PC-3 (cell line): ENCODE results near the gene NUP50. TPM values are rescaled to one million over a fixed set of nuclear protein-coding genes. Genes with fewer than 3 reads are reported as not detected.

Source experiments
- ATAC-seq: fragments of 200-7000 bp; cut with Tn5 transposase; 2 replicates; pipeline ENCODE4 v1.9.1; 2020; ENCODE audit warnings: mild to moderate bottlenecking, moderate library complexity
- BruUV-seq: library from RNA; stranded (reverse); fragments of 400-500 nt; replicated peaks from 2 replicates; lab custom pipeline; 2021; lab: Mats Ljungman, UMichigan
- CTCF ChIA-PET: fragments of 300-600 bp; sonication (Branson Sonifier 250); formaldehyde crosslinking; loops from one replicate; lab custom pipeline; 2022; ENCODE audit warnings: antibody characterized with exemption; lab: Charles Lee
- POLR2A ChIA-PET: fragments of 300-600 bp; sonication (Branson Sonifier 250); formaldehyde crosslinking; loops from one replicate; lab custom pipeline; 2022; ENCODE audit warnings: antibody characterized with exemption; ENCODE audit not compliant: unreplicated experiment; lab: Charles Lee
- DNase-seq: peaks from one replicate; pipeline ENCODE4 v3.0.0-alpha.2; 2015
- H2AFZ ChIP-seq: fragments of 300-600 bp; sonication (generic); 2 replicates; pipeline ENCODE4 v1.6.0; 2016; ENCODE audit warnings: antibody characterized with exemption, low read length
- H3F3A ChIP-seq: fragments of 300-600 bp; sonication (generic); one replicate; pipeline ENCODE4 v1.6.0; 2017; ENCODE audit warnings: antibody characterized with exemption, low read length, control low read depth, mild to moderate bottlenecking; ENCODE audit not compliant: unreplicated experiment
- H3K27ac ChIP-seq: fragments of 300-600 bp; sonication (generic); 2 replicates; pipeline ENCODE4 v1.5.1; 2016; ENCODE audit warnings: mild to moderate bottlenecking, low read length
- H3K27me3 ChIP-seq: fragments of 300-600 bp; sonication (generic); 2 replicates; pipeline ENCODE4 v1.6.1; 2016; ENCODE audit warnings: low read length, mixed read lengths
- H3K36me3 ChIP-seq: fragments of 300-600 bp; sonication (generic); 2 replicates; pipeline ENCODE4 v1.6.1; 2016; ENCODE audit warnings: low read depth, mixed run types, low read length, mixed read lengths
- H3K4me1 ChIP-seq: fragments of 300-600 bp; sonication (generic); 2 replicates; pipeline ENCODE4 v1.5.1; 2016; ENCODE audit warnings: low read length; ENCODE audit not compliant: insufficient read depth
- H3K4me2 ChIP-seq: fragments of 300-600 bp; sonication (generic); 2 replicates; pipeline ENCODE4 v1.6.0; 2016; ENCODE audit warnings: low read length
- H3K4me3 ChIP-seq: fragments of 300-600 bp; sonication (generic); 2 replicates; pipeline ENCODE4 v1.5.1; 2016; ENCODE audit warnings: mild to moderate bottlenecking, low read length, mixed read lengths
- H3K79me2 ChIP-seq: fragments of 300-600 bp; sonication (generic); 2 replicates; pipeline ENCODE4 v1.6.1; 2017; ENCODE audit warnings: low read length, mixed read lengths
- H3K9ac ChIP-seq: fragments of 300-600 bp; sonication (generic); 2 replicates; pipeline ENCODE4 v1.6.0; 2016; ENCODE audit warnings: mild to moderate bottlenecking, low read length
- H3K9me2 ChIP-seq: fragments of 300-600 bp; sonication (generic); replicated peaks from 2 replicates; pipeline ENCODE4 v1.6.1; 2016; ENCODE audit warnings: mixed run types, low read length, mixed read lengths
- H3K9me3 ChIP-seq: fragments of 300-600 bp; sonication (generic); 2 replicates; pipeline ENCODE4 v1.6.1; 2016; ENCODE audit warnings: low read length, mixed read lengths
- H4K20me1 ChIP-seq: fragments of 300-600 bp; sonication (generic); 2 replicates; pipeline ENCODE4 v1.6.1; 2016; ENCODE audit warnings: low read length, mixed read lengths
- CTCF ChIP-seq: fragments of 300-600 bp; sonication (generic); conservative IDR thresholded peaks from 2 replicates; pipeline ENCODE4 v1.5.1; 2017; ENCODE audit warnings: antibody characterized with exemption, low read depth, mild to moderate bottlenecking, low read length
- EZH2 ChIP-seq: fragments of 300-600 bp; sonication (generic); IDR thresholded peaks from one replicate; pipeline ENCODE4 v1.6.1; 2017; ENCODE audit warnings: antibody characterized with exemption, mild to moderate bottlenecking, low read length; ENCODE audit not compliant: unreplicated experiment
- EZH2phosphoT487 ChIP-seq: fragments of 300-600 bp; sonication (generic); IDR thresholded peaks from 2 replicates; pipeline ENCODE4 v1.6.1; 2018; ENCODE audit warnings: mild to moderate bottlenecking, antibody characterized with exemption, low read length, borderline replicate concordance
- intact Hi-C: fragments of 100-400 bp; cut with micrococcal nuclease; formaldehyde crosslinking; loops from 2 replicates; pipeline ENCODE4 v1.9.0; 2023
- total RNA-seq: library from RNA; depleted of rRNA; stranded (reverse); fragments of >200 nt; gene quantifications from 2 replicates; pipeline ENCODE4 v1.2.3, GENCODE V29; 2014

The NUP50 gene
- total RNA-seq, 1 experiment from 2014 or later, result 69.9 TPM

DNA sequence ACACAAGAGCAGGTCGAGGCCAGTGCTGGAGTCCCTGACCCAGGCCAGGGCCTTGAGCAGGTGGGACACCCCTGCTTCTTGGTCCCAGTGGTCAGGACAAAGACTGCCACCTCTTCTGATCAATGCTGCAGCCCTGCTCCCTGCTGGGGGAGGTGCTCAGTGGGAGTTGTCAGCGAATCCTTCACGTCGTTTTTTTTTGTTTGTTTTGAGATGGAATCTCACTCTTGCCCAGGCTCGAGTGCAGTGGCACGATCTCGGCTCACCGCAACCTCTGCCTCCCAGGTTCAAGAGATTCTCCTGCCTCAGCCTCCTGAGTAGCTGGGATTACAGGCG is 34.7 kb downstream of the NUP50 start:
- H3F3A ChIP-seq, result peaks cover 3% of the 10 kb centered on the region
- ATAC-seq, result no peak
- H3K4me1 ChIP-seq, result peaks cover 25% of the 10 kb centered on the region
- H3K9me3 ChIP-seq, result no peaks in the 10 kb centered on the region
- DNase-seq, result no peak
- H3K4me3 ChIP-seq, result no peak overlapping the region
- no peaks in the 10 kb centered on the region for H3K79me2 ChIP-seq
- no peak overlapping the region for H2AFZ ChIP-seq
- no peak overlapping the region for H3K9ac ChIP-seq
- no peak overlapping the region for H3K4me2 ChIP-seq
- BruUV-seq, result no TSS peak
- no peaks in the 10 kb centered on the region for H3K36me3 ChIP-seq
- ChIA-PET POLR2A (no interaction called here), CTCF (no interaction called here)
- TF ChIP-seq EZH2 (no peak), EZH2phosphoT487 (no peak), CTCF (no peak)
- no peak overlapping the region for H3K27ac ChIP-seq
- H3K9me2 ChIP-seq, result no peaks in the 10 kb centered on the region
- no peaks in the 10 kb centered on the region for H3K27me3 ChIP-seq
- no peaks in the 10 kb centered on the region for H4K20me1 ChIP-seq
- intact Hi-C loops, result no loop called here

GRCh38 chr22:45199723-45200122 is 36.0 kb downstream of the NUP50 start:
- peaks cover 25% of the 10 kb centered on the region for H3K4me1 ChIP-seq
- H3K9ac ChIP-seq, result no peak overlapping the region
- TF ChIP-seq EZH2 (no peak), CTCF (no peak), EZH2phosphoT487 (no peak)
- ATAC-seq (no peak), DNase-seq (no peak)
- no peaks in the 10 kb centered on the region for H3K79me2 ChIP-seq
- intact Hi-C loops, result loop anchor here (5.0 kb wide), 1 partner anchor 48 kb away; no protein-coding TSS in a partner anchor
- H2AFZ ChIP-seq, result no peak overlapping the region
- CTCF ChIA-PET, result no interaction called here
- H3K9me2 ChIP-seq, result no peaks in the 10 kb centered on the region
- no peaks in the 10 kb centered on the region for H4K20me1 ChIP-seq
- no peak overlapping the region for H3K4me3 ChIP-seq
- no TSS peak for BruUV-seq
- POLR2A ChIA-PET, result no interaction called here
- no peaks in the 10 kb centered on the region for H3K36me3 ChIP-seq
- no peak overlapping the region for H3K27ac ChIP-seq
- H3K4me2 ChIP-seq, result no peak overlapping the region
- H3F3A ChIP-seq, result peaks cover 3% of the 10 kb centered on the region
- no peaks in the 10 kb centered on the region for H3K27me3 ChIP-seq
- no peaks in the 10 kb centered on the region for H3K9me3 ChIP-seq

DNA sequence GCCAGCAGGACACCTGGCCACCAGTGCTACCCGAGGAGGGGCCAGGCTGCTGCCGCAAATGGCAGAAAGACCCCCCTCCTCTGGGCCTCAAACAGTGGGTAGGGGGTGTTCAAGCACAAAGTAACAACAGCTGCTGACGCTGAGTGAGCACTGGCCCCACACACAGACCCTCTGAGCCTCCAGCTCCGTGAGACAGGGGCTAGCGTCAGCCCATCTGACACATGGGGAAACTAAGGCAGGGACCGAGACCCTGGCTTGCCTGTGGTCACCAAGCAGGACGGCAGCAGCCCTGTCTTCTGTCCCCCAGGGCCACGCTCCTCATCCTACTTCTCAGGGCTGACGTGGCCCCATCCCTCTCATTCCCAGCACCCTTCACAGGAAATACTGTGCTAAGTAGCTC is 36.5 kb downstream of the NUP50 start:
- Histone ChIP-seq H3K36me3 (no peaks in the 10 kb centered on the region), H3K27ac (peak overlapping the region; percentile 100), H3F3A (peaks cover 3% of the 10 kb centered on the region), H3K9ac (peak overlapping the region; percentile 94; the same call in 1 of the 2 replicates), H3K4me2 (peak overlapping the region; percentile 40; the same call in 1 of the 2 replicates), H3K27me3 (no peaks in the 10 kb centered on the region), H3K4me1 (peaks cover 25% of the 10 kb centered on the region), H3K9me2 (no peaks in the 10 kb centered on the region), H3K79me2 (no peaks in the 10 kb centered on the region), H3K4me3 (no peak overlapping the region), H2AFZ (no peak overlapping the region), H4K20me1 (no peaks in the 10 kb centered on the region), H3K9me3 (no peaks in the 10 kb centered on the region)
- no peak for DNase-seq
- ChIA-PET CTCF (no interaction called here), POLR2A (no interaction called here)
- no peak for ATAC-seq
- intact Hi-C loops, result loop anchor here (5.0 kb wide), 1 partner anchor 47 kb away; no protein-coding TSS in a partner anchor
- BruUV-seq, result no TSS peak
- no peak for TF ChIP-seq EZH2phosphoT487
- TF ChIP-seq EZH2, result no peak
- TF ChIP-seq CTCF, result no peak
